GM12878 (cell line): Measurements from ENCODE around the gene ADISSP. TPM values are rescaled to one million over a fixed set of nuclear protein-coding genes. Genes with fewer than 3 reads are reported as not detected.

Experiments used
- ATAC-seq: fragments of 200-7000 bp; cut with Tn5 transposase; 3 replicates; pipeline ENCODE4 v1.9.1; 2020; ENCODE audit warnings: mild to moderate bottlenecking, moderate library complexity
- BruUV-seq: library from RNA; stranded (reverse); fragments of 400-500 nt; replicated peaks from 2 replicates; lab custom pipeline; 2021; lab: Mats Ljungman, UMichigan
- CTCF ChIA-PET: fragments of 300-600 bp; sonication (Branson Sonifier 250); formaldehyde crosslinking; extraction: SDS; loops from one replicate; lab custom pipeline; 2021; ENCODE audit warnings: inconsistent platforms; lab: Yijun Ruan, JAX
- POLR2A ChIA-PET: fragments of 350-600 bp; formaldehyde crosslinking; extraction: SDS; loops from one replicate; lab custom pipeline; 2021; ENCODE audit warnings: inconsistent platforms; lab: Charles Lee
- RAD21 ChIA-PET: fragments of 300-600 bp; sonication (Branson Sonifier 250); formaldehyde crosslinking; loops from one replicate; lab custom pipeline; 2023; ENCODE audit warnings: antibody characterized with exemption; ENCODE audit not compliant: unreplicated experiment; lab: Charles Lee
- SMC1A ChIA-PET: fragments of 300-600 bp; sonication (Branson Sonifier 250); formaldehyde crosslinking; loops from one replicate; lab custom pipeline; 2023; ENCODE audit not compliant: unreplicated experiment, uncharacterized antibody; lab: Charles Lee
- DNase-seq: peaks from one replicate; pipeline ENCODE4 v3.0.0-alpha.2; 2011; ENCODE audit warnings: low read depth, low spot score
- FAIRE-seq: peaks from 3 replicates; lab custom pipeline; 2011; peaks lifted over from hg19 to GRCh38; lab: Jason Lieb, UNC
- H2AFZ ChIP-seq: 2 replicates; pipeline ENCODE4 v1.6.0; 2011; ENCODE audit warnings: low read depth, low read length, control low read depth; ENCODE audit not compliant: control insufficient read depth
- H3K27ac ChIP-seq: 2 replicates; pipeline ENCODE4 v1.5.1; 2011; ENCODE audit warnings: control low read depth; ENCODE audit not compliant: control insufficient read depth, insufficient read depth
- H3K27me3 ChIP-seq, 2 experiments: replicated peaks in 1 of 2; 2 replicates each; pipeline versions ENCODE4 v1.6.0 to v1.6.1; 2011; ENCODE audit warnings: low read length in 1 of 2; ENCODE audit not compliant: control insufficient read depth in 2 of 2, insufficient read depth in 2 of 2
- H3K36me3 ChIP-seq, 2 experiments: 2 replicates each; pipeline ENCODE4 v1.5.1; 2011; ENCODE audit warnings: low read length in 1 of 2; ENCODE audit not compliant: control insufficient read depth in 2 of 2, insufficient read depth in 2 of 2
- H3K4me1 ChIP-seq: 2 replicates; pipeline ENCODE4 v1.6.1; 2011; ENCODE audit warnings: mild to moderate bottlenecking, low read length, moderate library complexity, mixed read lengths; ENCODE audit not compliant: control insufficient read depth, insufficient read depth
- H3K4me2 ChIP-seq: 2 replicates; pipeline ENCODE4 v1.6.0; 2011; ENCODE audit warnings: control low read depth; ENCODE audit not compliant: control insufficient read depth, insufficient read depth
- H3K4me3 ChIP-seq: fragments of 200-600 bp; sonication (generic); 2 replicates; pipeline ENCODE4 v1.5.1; 2016
- H3K79me2 ChIP-seq: 2 replicates; pipeline ENCODE4 v1.6.0; 2011; ENCODE audit warnings: low read length; ENCODE audit not compliant: control insufficient read depth, insufficient read depth
- H3K9ac ChIP-seq: 2 replicates; pipeline ENCODE4 v1.8.0; 2011; ENCODE audit warnings: low read length, control low read depth, mixed read lengths; ENCODE audit not compliant: control insufficient read depth, insufficient read depth
- H3K9me3 ChIP-seq: replicated peaks from 3 replicates; pipeline ENCODE4 v1.5.1; 2011; ENCODE audit warnings: mild to moderate bottlenecking, low read length; ENCODE audit not compliant: control insufficient read depth, insufficient read depth
- H4K20me1 ChIP-seq: 2 replicates; pipeline ENCODE4 v1.6.0; 2011; ENCODE audit not compliant: control insufficient read depth, insufficient read depth
- FOXK2 ChIP-seq: fragments of 450-650 bp; IDR thresholded peaks from 2 replicates; pipeline ENCODE4 v1.6.1; 2017; ENCODE audit warnings: mild to moderate bottlenecking, moderate library complexity
- FOXM1 ChIP-seq: IDR thresholded peaks from 2 replicates; pipeline ENCODE4 v1.6.1; 2012; ENCODE audit warnings: low read depth, mild to moderate bottlenecking, inconsistent platforms, low read length, moderate library complexity
- GATAD2B ChIP-seq: fragments of 450-650 bp; conservative IDR thresholded peaks from 2 replicates; pipeline ENCODE4 v1.6.1; 2017; ENCODE audit warnings: low read depth, mild to moderate bottlenecking, moderate library complexity
- KDM1A ChIP-seq: fragments of 200-600 bp; sonication (generic); IDR thresholded peaks from 2 replicates; pipeline ENCODE4 v1.6.1; 2016; ENCODE audit warnings: borderline replicate concordance
- MEF2A ChIP-seq: IDR thresholded peaks from 2 replicates; pipeline ENCODE4 v1.6.1; 2011; ENCODE audit warnings: low read depth, mild to moderate bottlenecking, low read length, moderate library complexity; ENCODE audit not compliant: insufficient read depth
- NR2C2 ChIP-seq: IDR thresholded peaks from 2 replicates; pipeline ENCODE4 v1.6.1; 2011; ENCODE audit warnings: borderline replicate concordance, low read depth; ENCODE audit not compliant: control insufficient read depth, insufficient read length
- SUPT20H ChIP-seq: IDR thresholded peaks from 2 replicates; pipeline ENCODE4 v1.6.1; 2011; ENCODE audit warnings: low read depth, mild to moderate bottlenecking, low read length, moderate library complexity, borderline replicate concordance; ENCODE audit not compliant: control insufficient read depth
- TAF1 ChIP-seq: IDR thresholded peaks from 2 replicates; pipeline ENCODE4 v1.6.1; 2011; ENCODE audit warnings: mild to moderate bottlenecking, low read depth, low read length, borderline replicate concordance
- WGBS: methylation state at CpG from one replicate; pipeline ENCODE4 v1.1.6; 2016; ENCODE audit warnings: low lambda C conversion rate; ENCODE audit not compliant: insufficient replicate concordance, insufficient coverage; ENCODE audit errors: missing lambda C conversion rate; 5-methylcytosine and 5-hydroxymethylcytosine counted together
- in situ Hi-C: fragments of 300-500 bp; cut with MboI; formaldehyde crosslinking; loops from 9 replicates; pipeline ENCODE4 v1.14.3; 2018; ENCODE audit warnings: mixed read lengths
- intact Hi-C: fragments of 100-400 bp; cut with micrococcal nuclease; formaldehyde crosslinking; loops from one replicate; pipeline ENCODE4 v1.14.2; 2022; ENCODE audit not compliant: unreplicated experiment
- polyA plus RNA-seq, 11 experiments: library from polyadenylated mRNA; depleted of rRNA in 4 of 11; unstranded in 6 of 11; stranded (reverse) in 5 of 11; fragments of >200 nt; fragmentation: Nextera tagmentation in 4 of 11; fragmentation: Illumina TruSeq in 1 of 11; extraction: Ambion mirVana in 4 of 11; extraction: Trizol in 1 of 11; gene quantifications; 1 replicate in 1 of 11; 2 replicates in 10 of 11; pipeline versions ENCODE4 v1.2.1 to v1.2.3, GENCODE V29; 2011 to 2016; ENCODE audit warnings: inconsistent platforms in 2 of 11, missing spikeins in 2 of 11, low read depth in 1 of 11
- total RNA-seq, 4 experiments: library from RNA; depleted of rRNA in 3 of 4; stranded (reverse); fragments of >200 nt in 3 of 4; fragmentation: Illumina TruSeq in 1 of 4; extraction: Trizol in 1 of 4; gene quantifications; 2 replicates each; pipeline versions ENCODE4 v1.2.1 to v1.2.3, GENCODE V29; 2013 to 2021
- TF ChIP-seq, protein P1 (sequence below): IDR thresholded peaks from 2 replicates; pipeline ENCODE4 v1.6.1; 2011; ENCODE audit warnings: borderline replicate concordance, low read depth, mild to moderate bottlenecking, moderate library complexity, low read length; ENCODE audit not compliant: insufficient read depth, poor library complexity, severe bottlenecking
- TF ChIP-seq, protein P2 (sequence below): IDR thresholded peaks from 2 replicates; pipeline ENCODE4 v1.6.1; 2011; ENCODE audit warnings: borderline replicate concordance, low read depth, mild to moderate bottlenecking, moderate library complexity, mixed read lengths, low read length; ENCODE audit not compliant: insufficient read depth; ENCODE audit errors: extremely low read length
- TF ChIP-seq, protein P3 (sequence below): fragments of 450-650 bp; formaldehyde crosslinking; IDR thresholded peaks from 2 replicates; pipeline ENCODE4 v1.5.0; 2022; ENCODE audit warnings: mild to moderate bottlenecking, missing genetic modification characterization
- TF ChIP-seq, protein P4 (sequence below): fragments of 450-650 bp; IDR thresholded peaks from 2 replicates; pipeline ENCODE4 v1.6.1; 2018; ENCODE audit warnings: borderline replicate concordance, mild to moderate bottlenecking; ENCODE audit not compliant: partially characterized antibody

Gene ADISSP
- total and polyA plus RNA-seq, 10 of the 15 experiments (the other 5 are each of a cell fraction or from before 2014, with no cell fraction given), result 0.80 to 96.3 (median 38.6) TPM

DNA sequence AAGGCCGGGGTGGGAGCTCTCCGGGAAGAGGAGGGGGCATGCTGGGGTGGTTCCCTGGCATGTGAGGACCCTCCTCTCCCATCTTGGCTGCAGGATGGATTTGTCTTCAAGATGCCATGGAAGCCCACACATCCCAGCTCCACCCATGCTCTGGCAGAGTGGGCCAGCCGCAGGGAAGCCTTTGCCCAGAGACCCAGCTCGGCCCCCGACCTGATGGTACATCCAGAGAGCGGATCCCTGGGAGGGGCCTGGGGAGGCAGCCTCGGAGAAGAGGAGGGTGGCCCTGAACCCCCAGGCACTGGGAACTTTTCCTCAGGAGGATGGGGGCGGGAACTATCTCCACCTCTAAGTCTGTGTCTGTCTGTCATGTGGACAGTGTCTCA lies 33.3 kb upstream of the ADISSP start:
- no peak for FAIRE-seq
- no peak overlapping the region for H3K4me2 ChIP-seq
- no peak overlapping the region for H3K27ac ChIP-seq
- DNase-seq, result no peak
- peaks cover 23 to 28% of the 10 kb centered on the region in 2 experiments for H3K36me3 ChIP-seq
- WGBS, result 96% methylated on average over 8 of the region's 8 CpGs
- no peaks in the 10 kb centered on the region for H3K9me3 ChIP-seq
- no peaks in the 10 kb centered on the region for H4K20me1 ChIP-seq
- no TSS peak for BruUV-seq
- H3K4me3 ChIP-seq, result no peak overlapping the region
- peaks cover 18% of the 10 kb centered on the region for H3K79me2 ChIP-seq
- H3K9ac ChIP-seq, result no peak overlapping the region
- CTCF ChIA-PET, result interaction anchor here (0.6 to 3.8 kb wide), 2 partner anchors 18 to 53 kb away, joined by 3 to 33 read pairs; partner anchors contain the start of gene AP5S1
- ATAC-seq, result no peak
- peaks cover 41% of the 10 kb centered on the region for H3K4me1 ChIP-seq
- H3K27me3 ChIP-seq, result no peaks in the 10 kb centered on the region
- in situ Hi-C loops (no loop called here), intact Hi-C loops (no loop called here)
- RAD21 ChIA-PET, result no interaction called here
- POLR2A ChIA-PET, result interaction anchor here (0.5 to 1.3 kb wide), 4 partner anchors 8 to 33 kb away, joined by 3 to 6 read pairs (median 3); partner anchors contain the start of genes ADISSP and AP5S1
- SMC1A ChIA-PET, result interaction anchor here (0.8 to 2.3 kb wide), 4 partner anchors 12 to 42 kb away, joined by 3 to 6 read pairs (median 6); no protein-coding TSS in a partner anchor
- no peak overlapping the region for H2AFZ ChIP-seq
- TF ChIP-seq, protein P1, sequence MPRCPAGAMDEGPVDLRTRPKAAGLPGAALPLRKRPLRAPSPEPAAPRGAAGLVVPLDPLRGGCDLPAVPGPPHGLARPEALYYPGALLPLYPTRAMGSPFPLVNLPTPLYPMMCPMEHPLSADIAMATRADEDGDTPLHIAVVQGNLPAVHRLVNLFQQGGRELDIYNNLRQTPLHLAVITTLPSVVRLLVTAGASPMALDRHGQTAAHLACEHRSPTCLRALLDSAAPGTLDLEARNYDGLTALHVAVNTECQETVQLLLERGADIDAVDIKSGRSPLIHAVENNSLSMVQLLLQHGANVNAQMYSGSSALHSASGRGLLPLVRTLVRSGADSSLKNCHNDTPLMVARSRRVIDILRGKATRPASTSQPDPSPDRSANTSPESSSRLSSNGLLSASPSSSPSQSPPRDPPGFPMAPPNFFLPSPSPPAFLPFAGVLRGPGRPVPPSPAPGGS, result no peak
- TF ChIP-seq MEF2A, result no peak
- TF ChIP-seq, protein P2, sequence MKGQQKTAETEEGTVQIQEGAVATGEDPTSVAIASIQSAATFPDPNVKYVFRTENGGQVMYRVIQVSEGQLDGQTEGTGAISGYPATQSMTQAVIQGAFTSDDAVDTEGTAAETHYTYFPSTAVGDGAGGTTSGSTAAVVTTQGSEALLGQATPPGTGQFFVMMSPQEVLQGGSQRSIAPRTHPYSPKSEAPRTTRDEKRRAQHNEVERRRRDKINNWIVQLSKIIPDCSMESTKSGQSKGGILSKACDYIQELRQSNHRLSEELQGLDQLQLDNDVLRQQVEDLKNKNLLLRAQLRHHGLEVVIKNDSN, result no peak
- TF ChIP-seq, protein P3, sequence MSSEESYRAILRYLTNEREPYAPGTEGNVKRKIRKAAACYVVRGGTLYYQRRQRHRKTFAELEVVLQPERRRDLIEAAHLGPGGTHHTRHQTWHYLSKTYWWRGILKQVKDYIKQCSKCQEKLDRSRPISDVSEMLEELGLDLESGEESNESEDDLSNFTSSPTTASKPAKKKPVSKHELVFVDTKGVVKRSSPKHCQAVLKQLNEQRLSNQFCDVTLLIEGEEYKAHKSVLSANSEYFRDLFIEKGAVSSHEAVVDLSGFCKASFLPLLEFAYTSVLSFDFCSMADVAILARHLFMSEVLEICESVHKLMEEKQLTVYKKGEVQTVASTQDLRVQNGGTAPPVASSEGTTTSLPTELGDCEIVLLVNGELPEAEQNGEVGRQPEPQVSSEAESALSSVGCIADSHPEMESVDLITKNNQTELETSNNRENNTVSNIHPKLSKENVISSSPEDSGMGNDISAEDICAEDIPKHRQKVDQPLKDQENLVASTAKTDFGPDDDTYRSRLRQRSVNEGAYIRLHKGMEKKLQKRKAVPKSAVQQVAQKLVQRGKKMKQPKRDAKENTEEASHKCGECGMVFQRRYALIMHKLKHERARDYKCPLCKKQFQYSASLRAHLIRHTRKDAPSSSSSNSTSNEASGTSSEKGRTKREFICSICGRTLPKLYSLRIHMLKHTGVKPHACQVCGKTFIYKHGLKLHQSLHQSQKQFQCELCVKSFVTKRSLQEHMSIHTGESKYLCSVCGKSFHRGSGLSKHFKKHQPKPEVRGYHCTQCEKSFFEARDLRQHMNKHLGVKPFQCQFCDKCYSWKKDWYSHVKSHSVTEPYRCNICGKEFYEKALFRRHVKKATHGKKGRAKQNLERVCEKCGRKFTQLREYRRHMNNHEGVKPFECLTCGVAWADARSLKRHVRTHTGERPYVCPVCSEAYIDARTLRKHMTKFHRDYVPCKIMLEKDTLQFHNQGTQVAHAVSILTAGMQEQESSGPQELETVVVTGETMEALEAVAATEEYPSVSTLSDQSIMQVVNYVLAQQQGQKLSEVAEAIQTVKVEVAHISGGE, result no peak
- no peak for TF ChIP-seq FOXK2
- TF ChIP-seq GATAD2B, result no peak
- TF ChIP-seq, protein P4, sequence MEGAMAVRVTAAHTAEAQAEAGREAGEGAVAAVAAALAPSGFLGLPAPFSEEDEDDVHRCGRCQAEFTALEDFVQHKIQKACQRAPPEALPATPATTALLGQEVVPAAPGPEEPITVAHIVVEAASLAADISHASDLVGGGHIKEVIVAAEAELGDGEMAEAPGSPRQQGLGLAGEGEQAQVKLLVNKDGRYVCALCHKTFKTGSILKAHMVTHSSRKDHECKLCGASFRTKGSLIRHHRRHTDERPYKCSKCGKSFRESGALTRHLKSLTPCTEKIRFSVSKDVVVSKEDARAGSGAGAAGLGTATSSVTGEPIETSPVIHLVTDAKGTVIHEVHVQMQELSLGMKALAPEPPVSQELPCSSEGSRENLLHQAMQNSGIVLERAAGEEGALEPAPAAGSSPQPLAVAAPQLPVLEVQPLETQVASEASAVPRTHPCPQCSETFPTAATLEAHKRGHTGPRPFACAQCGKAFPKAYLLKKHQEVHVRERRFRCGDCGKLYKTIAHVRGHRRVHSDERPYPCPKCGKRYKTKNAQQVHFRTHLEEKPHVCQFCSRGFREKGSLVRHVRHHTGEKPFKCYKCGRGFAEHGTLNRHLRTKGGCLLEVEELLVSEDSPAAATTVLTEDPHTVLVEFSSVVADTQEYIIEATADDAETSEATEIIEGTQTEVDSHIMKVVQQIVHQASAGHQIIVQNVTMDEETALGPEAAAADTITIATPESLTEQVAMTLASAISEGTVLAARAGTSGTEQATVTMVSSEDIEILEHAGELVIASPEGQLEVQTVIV, result no peak
- no peak for TF ChIP-seq NR2C2
- TF ChIP-seq TAF1, result no peak
- TF ChIP-seq FOXM1, result no peak
- no peak for TF ChIP-seq SUPT20H
- no peak for TF ChIP-seq KDM1A
